Caco-2 (cell line): ENCODE data around the gene ELMO1. TPM values are rescaled to one million over a fixed set of nuclear protein-coding genes. Genes with fewer than 3 reads are reported as not detected.

Experiments used
- BruUV-seq: library from RNA; stranded (reverse); fragments of 400-500 nt; replicated peaks from 2 replicates; lab custom pipeline; 2021; lab: Mats Ljungman, UMichigan
- CTCF ChIA-PET: fragments of 300-600 bp; sonication (Branson Sonifier 250); formaldehyde crosslinking; loops from one replicate; lab custom pipeline; 2022; ENCODE audit warnings: antibody characterized with exemption; lab: Charles Lee
- POLR2A ChIA-PET: fragments of 300-600 bp; sonication (Branson Sonifier 250); formaldehyde crosslinking; loops from one replicate; lab custom pipeline; 2022; ENCODE audit warnings: antibody characterized with exemption; lab: Charles Lee
- DNase-seq, 2 experiments: peaks; one replicate each; pipeline versions ENCODE4 v3.0.0 to v3.0.0-alpha.2; 2020 to 2022
- H3K27me3 ChIP-seq: replicated peaks from 2 replicates; pipeline ENCODE4 v1.6.0; 2011; ENCODE audit warnings: low read length; ENCODE audit not compliant: control insufficient read depth, insufficient read depth
- H3K36me3 ChIP-seq: 2 replicates; pipeline ENCODE4 v1.5.1; 2011; ENCODE audit warnings: low read length; ENCODE audit not compliant: control insufficient read depth, insufficient read depth
- H3K4me1 ChIP-seq: fragments of 250-450 bp; sonication (Bioruptor Pico); 2 replicates; pipeline ENCODE4 v1.5.1; 2020; ENCODE audit warnings: mild to moderate bottlenecking
- H3K4me3 ChIP-seq: 2 replicates; pipeline ENCODE4 v1.5.1; 2011; ENCODE audit warnings: low read depth, mild to moderate bottlenecking, control low read depth, low read length
- H3K9me3 ChIP-seq: fragments of 250-450 bp; sonication (Bioruptor Pico); 2 replicates; pipeline ENCODE4 v1.5.1; 2020; ENCODE audit warnings: mild to moderate bottlenecking, moderate library complexity
- H3K27ac Mint-ChIP-seq: one replicate; pipeline ENCODE4 v1.8.0; 2022; ENCODE audit warnings: mixed read lengths; ENCODE audit not compliant: unreplicated experiment
- H3K27me3 Mint-ChIP-seq: one replicate; pipeline ENCODE4 v1.8.0; 2022; ENCODE audit warnings: mixed read lengths; ENCODE audit not compliant: insufficient read depth, unreplicated experiment
- H3K36me3 Mint-ChIP-seq: one replicate; pipeline ENCODE4 v1.8.0; 2022; ENCODE audit warnings: mild to moderate bottlenecking, mixed read lengths; ENCODE audit not compliant: insufficient read depth, unreplicated experiment
- H3K4me1 Mint-ChIP-seq: one replicate; pipeline ENCODE4 v1.8.0; 2022; ENCODE audit warnings: low read depth, mixed read lengths; ENCODE audit not compliant: unreplicated experiment
- H3K4me3 Mint-ChIP-seq: one replicate; pipeline ENCODE4 v1.8.0; 2022; ENCODE audit warnings: mild to moderate bottlenecking, moderate library complexity, mixed read lengths; ENCODE audit not compliant: unreplicated experiment
- H3K9me3 Mint-ChIP-seq: one replicate; pipeline ENCODE4 v1.8.0; 2022; ENCODE audit warnings: mixed read lengths; ENCODE audit not compliant: unreplicated experiment
- CTCF ChIP-seq, 2 experiments: fragments of 200-600 bp in 1 of 2; IDR thresholded peaks; 1 replicate in 1 of 2; 2 replicates in 1 of 2; pipeline versions ENCODE4 v1.5.1 to v1.8.0; 2011 to 2022; ENCODE audit warnings: antibody characterized with exemption in 1 of 2, control low read depth in 1 of 2, inconsistent platforms in 1 of 2, low read depth in 1 of 2, low read length in 1 of 2, mild to moderate bottlenecking in 1 of 2, moderate library complexity in 1 of 2; ENCODE audit not compliant: insufficient read depth in 1 of 2, severe bottlenecking in 1 of 2, unreplicated experiment in 1 of 2
- intact Hi-C: fragments of 100-400 bp; cut with micrococcal nuclease; formaldehyde crosslinking; loops from one replicate; pipeline ENCODE4 v1.10.0; 2022; ENCODE audit not compliant: unreplicated experiment
- total RNA-seq: library from RNA; stranded (reverse); gene quantifications from 2 replicates; pipeline ENCODE4 v1.2.3, GENCODE V29; 2022

Gene ELMO1
- total RNA-seq, 1 experiment from 2014 or later: 0.14 TPM

- no peak overlapping the region for H3K4me3 ChIP-seq
- BruUV-seq: no TSS peak
- intact Hi-C loops: no loop called here
- peaks cover 19% of the 10 kb centered on the region for H3K9me3 Mint-ChIP-seq
- H3K9me3 ChIP-seq: no peaks in the 10 kb centered on the region
- no peaks in the 10 kb centered on the region for H3K36me3 ChIP-seq
- H3K27me3 ChIP-seq: no peaks in the 10 kb centered on the region
- H3K4me1 Mint-ChIP-seq: no peaks in the 10 kb centered on the region
- no peak for DNase-seq
- POLR2A ChIA-PET: no interaction called here
- CTCF ChIA-PET: no interaction called here
- no peak overlapping the region for H3K4me3 Mint-ChIP-seq
- no peak overlapping the region for H3K27ac Mint-ChIP-seq
- no peak for TF ChIP-seq CTCF (IDR thresholded peaks at IDR 0.05; ENCODE audit: insufficient read depth in 1 of 2, low read depth in 1 of 2, low read length in 1 of 2, severe bottlenecking in 1 of 2, unreplicated experiment in 1 of 2)
- H3K36me3 Mint-ChIP-seq: no peaks in the 10 kb centered on the region
- no peaks in the 10 kb centered on the region for H3K4me1 ChIP-seq
- no peaks in the 10 kb centered on the region for H3K27me3 Mint-ChIP-seq
Measured at GRCh38 chr7:37112218-37112617, 336.4 kb downstream of the ELMO1 start.

GRCh38 chr7:37111459-37111858 is 337.2 kb downstream of the ELMO1 start:
- Histone ChIP-seq H3K4me1 (no peaks in the 10 kb centered on the region), H3K36me3 (no peaks in the 10 kb centered on the region), H3K9me3 (no peaks in the 10 kb centered on the region), H3K4me3 (no peak overlapping the region), H3K27me3 (no peaks in the 10 kb centered on the region)
- no peaks in the 10 kb centered on the region for H3K36me3 Mint-ChIP-seq
- H3K4me3 Mint-ChIP-seq: no peak overlapping the region
- H3K27me3 Mint-ChIP-seq: no peaks in the 10 kb centered on the region
- no peak for TF ChIP-seq CTCF (IDR thresholded peaks at IDR 0.05; ENCODE audit: insufficient read depth in 1 of 2, low read depth in 1 of 2, low read length in 1 of 2, severe bottlenecking in 1 of 2, unreplicated experiment in 1 of 2)
- intact Hi-C loops: no loop called here
- DNase-seq: no peak
- no peak overlapping the region for H3K27ac Mint-ChIP-seq
- BruUV-seq: no TSS peak
- H3K4me1 Mint-ChIP-seq: no peaks in the 10 kb centered on the region
- peaks cover 19% of the 10 kb centered on the region for H3K9me3 Mint-ChIP-seq
- ChIA-PET POLR2A (no interaction called here), CTCF (no interaction called here)

- Histone ChIP-seq H3K4me1 (no peaks in the 10 kb centered on the region), H3K27me3 (no peaks in the 10 kb centered on the region), H3K36me3 (no peaks in the 10 kb centered on the region), H3K4me3 (no peak overlapping the region), H3K9me3 (no peaks in the 10 kb centered on the region)
- no peak for DNase-seq
- Mint-ChIP-seq H3K4me3 (no peak overlapping the region), H3K27me3 (no peaks in the 10 kb centered on the region), H3K9me3 (peaks cover 19% of the 10 kb centered on the region), H3K36me3 (no peaks in the 10 kb centered on the region), H3K27ac (no peak overlapping the region), H3K4me1 (no peaks in the 10 kb centered on the region)
- no TSS peak for BruUV-seq
- ChIA-PET POLR2A (no interaction called here), CTCF (no interaction called here)
- intact Hi-C loops: no loop called here
- TF ChIP-seq CTCF (IDR thresholded peaks at IDR 0.05; ENCODE audit: insufficient read depth in 1 of 2, low read depth in 1 of 2, low read length in 1 of 2, severe bottlenecking in 1 of 2, unreplicated experiment in 1 of 2): no peak
Measured at GRCh38 chr7:37110660-37111424, 337.8 kb downstream of the ELMO1 start.
